GM12873 (cell line): Measurements from ENCODE around the gene PRDM11.

Source experiments
- TF ChIP-seq, protein P1 (sequence below): IDR thresholded peaks from 2 replicates; pipeline ENCODE4 v1.5.1; 2012; ENCODE audit warnings: low read depth, mild to moderate bottlenecking, moderate library complexity, low read length, control low read depth; ENCODE audit not compliant: insufficient read depth; ENCODE audit errors: missing control alignments

The PRDM11 gene

DNA sequence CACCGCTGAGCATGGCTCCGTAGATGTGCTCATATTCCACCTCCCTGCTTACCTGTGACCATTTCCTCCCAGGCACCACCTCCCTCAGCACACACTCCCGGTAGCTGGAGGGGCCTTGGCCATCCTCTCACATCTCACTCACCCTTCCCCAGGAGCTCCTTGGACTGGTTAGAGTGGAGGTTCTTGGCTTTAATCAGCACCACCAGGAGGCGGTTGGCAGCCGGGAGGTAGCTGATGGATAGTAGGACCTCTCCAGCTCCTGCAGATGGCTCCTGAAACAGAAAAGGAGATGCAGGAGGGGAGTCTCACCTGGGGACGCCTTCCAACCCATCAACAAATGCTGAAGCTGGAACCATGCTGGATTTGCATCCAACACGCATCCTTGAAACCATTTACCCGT lies 99.8 kb downstream of the PRDM11 start:
- TF ChIP-seq, protein P1, sequence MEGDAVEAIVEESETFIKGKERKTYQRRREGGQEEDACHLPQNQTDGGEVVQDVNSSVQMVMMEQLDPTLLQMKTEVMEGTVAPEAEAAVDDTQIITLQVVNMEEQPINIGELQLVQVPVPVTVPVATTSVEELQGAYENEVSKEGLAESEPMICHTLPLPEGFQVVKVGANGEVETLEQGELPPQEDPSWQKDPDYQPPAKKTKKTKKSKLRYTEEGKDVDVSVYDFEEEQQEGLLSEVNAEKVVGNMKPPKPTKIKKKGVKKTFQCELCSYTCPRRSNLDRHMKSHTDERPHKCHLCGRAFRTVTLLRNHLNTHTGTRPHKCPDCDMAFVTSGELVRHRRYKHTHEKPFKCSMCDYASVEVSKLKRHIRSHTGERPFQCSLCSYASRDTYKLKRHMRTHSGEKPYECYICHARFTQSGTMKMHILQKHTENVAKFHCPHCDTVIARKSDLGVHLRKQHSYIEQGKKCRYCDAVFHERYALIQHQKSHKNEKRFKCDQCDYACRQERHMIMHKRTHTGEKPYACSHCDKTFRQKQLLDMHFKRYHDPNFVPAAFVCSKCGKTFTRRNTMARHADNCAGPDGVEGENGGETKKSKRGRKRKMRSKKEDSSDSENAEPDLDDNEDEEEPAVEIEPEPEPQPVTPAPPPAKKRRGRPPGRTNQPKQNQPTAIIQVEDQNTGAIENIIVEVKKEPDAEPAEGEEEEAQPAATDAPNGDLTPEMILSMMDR: no peak

DNA sequence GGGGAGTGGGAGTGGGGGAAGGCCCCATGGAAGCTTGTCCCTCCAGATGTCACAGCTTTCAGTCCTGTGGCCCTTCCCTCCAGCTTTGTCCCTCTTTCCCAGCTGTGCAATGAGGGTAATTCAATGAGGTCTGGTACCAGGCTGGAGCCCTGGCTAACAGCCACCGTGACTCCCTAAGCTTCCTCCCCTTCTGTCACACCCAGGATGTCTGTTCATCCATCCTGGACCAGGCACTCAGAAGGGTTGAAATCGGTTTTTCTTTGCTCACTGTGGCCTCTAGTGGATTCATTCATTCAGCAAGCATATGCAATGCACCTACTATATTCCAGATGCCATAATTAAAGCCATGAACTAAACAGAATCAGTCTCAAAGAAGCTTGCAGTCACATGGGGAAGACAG lies 101.0 kb downstream of the PRDM11 start:
- TF ChIP-seq, protein P1: no peak

DNA sequence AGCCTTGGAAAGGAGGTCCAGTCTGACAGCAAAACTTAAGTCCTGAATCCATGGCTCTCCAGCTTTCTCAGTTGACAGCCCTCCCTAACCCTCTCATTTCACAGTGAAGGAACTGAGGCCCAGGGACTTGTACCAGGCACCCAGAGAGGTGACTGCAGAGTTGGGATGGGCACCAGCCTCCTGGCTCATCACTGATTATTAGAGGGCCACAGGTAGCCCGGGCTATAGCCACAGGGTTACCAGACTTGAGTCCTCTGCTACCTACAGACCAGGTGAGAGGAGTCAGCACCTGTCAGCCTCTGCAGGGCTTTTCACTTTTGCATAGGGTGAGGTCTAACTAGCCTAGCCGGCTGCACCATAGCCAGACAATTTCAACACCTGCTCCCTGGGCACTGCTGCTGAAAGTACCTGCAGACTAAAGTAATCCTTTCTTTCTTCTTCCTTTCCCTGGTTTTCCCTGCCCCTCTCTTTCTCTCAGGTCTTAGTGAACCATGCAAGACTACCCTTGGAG lies 102.1 kb downstream of the PRDM11 start:
- TF ChIP-seq, protein P1: no peak

DNA sequence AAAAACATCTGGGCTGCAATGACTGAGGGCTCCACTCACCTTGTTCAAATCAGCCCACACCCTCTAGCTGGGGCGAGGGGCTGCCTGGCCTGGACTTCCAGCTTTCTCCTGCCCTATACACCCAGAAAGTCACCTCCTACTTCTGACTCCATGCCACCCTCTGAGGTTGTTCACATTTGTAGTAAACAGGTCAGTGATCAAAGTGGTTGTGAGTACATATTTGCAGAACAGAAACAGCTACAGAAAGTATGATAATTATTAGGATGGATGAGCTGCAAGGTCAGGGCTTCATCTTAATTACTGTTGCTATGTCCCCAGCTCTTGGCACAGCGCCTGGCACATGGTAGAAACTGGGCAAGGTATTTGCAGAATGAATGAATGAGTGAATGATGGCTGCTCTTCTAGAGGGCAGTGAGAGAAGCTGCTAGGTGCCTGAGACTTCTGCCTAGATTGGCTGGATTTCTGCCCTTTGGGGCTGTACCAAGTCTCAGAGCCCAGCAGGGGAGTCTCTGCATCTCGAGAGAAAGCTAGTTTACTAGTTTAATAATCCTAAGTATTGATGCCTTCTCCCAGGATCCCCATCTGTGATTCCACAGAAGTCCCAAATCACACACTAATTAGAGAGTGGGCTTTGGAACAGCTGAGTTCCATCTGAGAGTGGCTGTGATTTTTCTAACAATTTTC lies 103.7 kb downstream of the PRDM11 start:
- TF ChIP-seq, protein P1: no peak

DNA sequence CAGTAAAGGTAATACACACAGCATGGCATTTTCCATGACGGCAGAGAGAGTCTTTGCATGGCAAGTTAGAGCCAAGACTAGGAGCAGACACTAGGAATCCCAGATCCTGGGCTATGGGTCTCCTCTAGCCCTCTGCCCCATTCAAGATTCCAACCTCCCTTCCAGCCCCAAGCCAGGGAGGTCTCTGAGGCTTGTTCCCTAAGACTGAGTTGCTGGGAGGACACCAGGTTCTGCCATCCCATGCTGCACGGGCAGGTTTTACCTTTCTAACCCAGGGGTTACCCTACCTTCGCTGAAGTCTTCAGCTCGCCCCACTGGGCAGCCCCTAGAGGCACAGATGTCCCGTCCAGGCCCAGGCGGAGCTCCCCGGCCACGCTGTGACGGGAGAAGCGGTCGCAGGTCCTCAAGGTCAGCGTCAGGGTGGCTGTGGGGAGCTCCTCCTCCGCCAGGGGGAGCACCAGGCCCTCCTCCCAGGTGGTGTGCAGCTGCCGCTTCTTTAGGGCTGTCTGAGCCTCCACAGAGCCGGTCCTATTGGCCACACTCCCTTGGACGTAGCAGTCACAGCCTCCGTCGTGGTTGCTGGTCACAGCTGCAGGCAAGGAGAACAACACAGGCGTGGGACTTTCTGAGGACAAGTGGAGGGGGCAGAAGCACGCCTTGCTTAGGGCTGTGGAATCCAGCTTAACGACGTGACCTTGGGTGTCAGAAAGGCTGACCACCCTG lies 105.9 kb downstream of the PRDM11 start:
- TF ChIP-seq, protein P1: peak; percentile 80

DNA sequence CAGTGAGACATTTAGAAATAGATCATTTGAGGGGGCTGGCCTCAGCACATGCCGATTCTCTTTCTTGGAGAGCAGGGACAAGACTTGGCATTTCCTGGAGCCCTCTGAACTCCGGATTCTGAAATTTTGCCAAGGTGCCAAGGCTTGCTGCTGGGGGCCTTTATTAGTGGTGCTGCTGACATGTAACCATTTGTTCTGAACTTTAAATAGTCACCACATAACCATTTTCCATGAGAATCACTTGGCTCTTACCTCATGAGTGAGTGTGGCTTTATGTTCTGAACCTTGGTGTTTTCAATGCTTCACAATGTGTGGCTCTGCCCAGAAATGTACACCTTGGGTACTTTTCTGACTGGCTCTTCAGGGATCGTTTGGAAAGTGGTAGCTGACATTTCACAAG lies 106.4 kb downstream of the PRDM11 start:
- TF ChIP-seq, protein P1: no peak

DNA sequence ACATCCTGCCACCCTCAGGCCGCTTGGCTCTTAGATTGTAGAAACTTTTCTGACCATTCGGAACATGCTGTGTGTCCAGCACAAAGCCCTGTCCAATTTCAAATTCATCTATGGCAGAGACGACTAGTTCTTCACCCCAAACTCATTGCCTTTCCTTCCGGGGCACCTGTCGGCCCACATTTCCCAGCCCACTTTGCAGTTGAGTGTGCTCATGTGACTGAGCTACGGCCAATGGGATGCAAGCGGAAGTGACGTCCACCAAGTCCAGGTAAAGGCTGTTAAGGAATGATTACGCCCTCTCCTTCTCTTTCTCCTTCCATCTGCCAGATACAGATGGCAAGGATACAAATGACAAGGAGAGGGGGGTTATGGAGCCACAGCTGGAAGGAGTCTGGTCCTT lies 107.2 kb downstream of the PRDM11 start:
- TF ChIP-seq, protein P1: no peak
